ENCODE results near the gene CHFR. TPM values are rescaled to one million over a fixed set of nuclear protein-coding genes. Genes with fewer than 3 reads are reported as not detected.
A peak's percentile ranks its signal among the peaks of the same experiment; 100 is the strongest.
"Not testable (repeated sequence)": the region's sequence is repeated elsewhere in the genome, so short reads cannot be mapped to it uniquely, and the experiment has no call there.

The CHFR gene
- total RNA-seq, 1 donor from 2014 or later = 74.1 TPM

- no peaks in the 10 kb centered on the region for H3K9me3 Mint-ChIP-seq (ENCODE audit: unreplicated experiment)
- H3K4me1 Mint-ChIP-seq (ENCODE audit: unreplicated experiment) = no peaks in the 10 kb centered on the region
- H3K27ac Mint-ChIP-seq (ENCODE audit: unreplicated experiment) = no peak overlapping the region
- peaks cover 1% of the 10 kb centered on the region for H3K27me3 Mint-ChIP-seq (ENCODE audit: unreplicated experiment)
- no peak for DNase-seq (ENCODE audit: low spot score)
- peaks cover 29% of the 10 kb centered on the region for H3K36me3 Mint-ChIP-seq (ENCODE audit: low read depth, unreplicated experiment)
- H3K4me3 Mint-ChIP-seq (ENCODE audit: unreplicated experiment) = no peak overlapping the region
- no peak for TF ChIP-seq CTCF (IDR thresholded peaks at IDR 0.05; ENCODE audit: unreplicated experiment)
Measured at GRCh38 chr12:132795847-132796246, 91.6 kb downstream of the CHFR start.

GRCh38 chr12:132791940-132792339 is 95.5 kb downstream of the CHFR start:
- peaks cover 42% of the 10 kb centered on the region for H3K36me3 Mint-ChIP-seq (ENCODE audit: low read depth, unreplicated experiment)
- H3K27me3 Mint-ChIP-seq (ENCODE audit: unreplicated experiment); DNase-seq (ENCODE audit: low spot score); H3K27ac Mint-ChIP-seq (ENCODE audit: unreplicated experiment); H3K4me1 Mint-ChIP-seq (ENCODE audit: unreplicated experiment); H3K4me3 Mint-ChIP-seq (ENCODE audit: unreplicated experiment); H3K9me3 Mint-ChIP-seq (ENCODE audit: unreplicated experiment): not testable (repeated sequence)

- peak overlapping the region; percentile 73 for H3K4me3 Mint-ChIP-seq (ENCODE audit: unreplicated experiment)
- peaks cover 59% of the 10 kb centered on the region for H3K36me3 Mint-ChIP-seq (ENCODE audit: low read depth, unreplicated experiment)
- TF ChIP-seq CTCF (IDR thresholded peaks at IDR 0.05; ENCODE audit: unreplicated experiment) = no peak
- H3K4me1 Mint-ChIP-seq (ENCODE audit: unreplicated experiment) = peaks cover 4% of the 10 kb centered on the region
- H3K9me3 Mint-ChIP-seq (ENCODE audit: unreplicated experiment) = no peaks in the 10 kb centered on the region
- peaks cover 16% of the 10 kb centered on the region for H3K27me3 Mint-ChIP-seq (ENCODE audit: unreplicated experiment)
- no peak for DNase-seq (ENCODE audit: low spot score)
- H3K27ac Mint-ChIP-seq (ENCODE audit: unreplicated experiment) = no peak overlapping the region
Measured at GRCh38 chr12:132789099-132789471, 98.3 kb downstream of the CHFR start.

GRCh38 chr12:132788375-132789098 is 98.9 kb downstream of the CHFR start:
- peak overlapping the region; percentile 67 for H3K27ac Mint-ChIP-seq (ENCODE audit: unreplicated experiment)
- no peaks in the 10 kb centered on the region for H3K9me3 Mint-ChIP-seq (ENCODE audit: unreplicated experiment)
- peak overlapping the region; percentile 73 for H3K4me3 Mint-ChIP-seq (ENCODE audit: unreplicated experiment)
- H3K36me3 Mint-ChIP-seq (ENCODE audit: low read depth, unreplicated experiment) = peaks cover 57% of the 10 kb centered on the region
- H3K27me3 Mint-ChIP-seq (ENCODE audit: unreplicated experiment) = peaks cover 15% of the 10 kb centered on the region
- peaks cover 4% of the 10 kb centered on the region for H3K4me1 Mint-ChIP-seq (ENCODE audit: unreplicated experiment)
- no peak for TF ChIP-seq CTCF (IDR thresholded peaks at IDR 0.05; ENCODE audit: unreplicated experiment)
- DNase-seq (ENCODE audit: low spot score) = no peak

GRCh38 chr12:132787877-132788276 is 99.5 kb downstream of the CHFR start:
- TF ChIP-seq CTCF (IDR thresholded peaks at IDR 0.05; ENCODE audit: unreplicated experiment) = no peak
- Mint-ChIP-seq H3K27ac (ENCODE audit: unreplicated experiment) (peak overlapping the region; percentile 67), H3K4me1 (ENCODE audit: unreplicated experiment) (peaks cover 4% of the 10 kb centered on the region), H3K4me3 (ENCODE audit: unreplicated experiment) (peak overlapping the region; percentile 73), H3K9me3 (ENCODE audit: unreplicated experiment) (no peaks in the 10 kb centered on the region), H3K27me3 (ENCODE audit: unreplicated experiment) (peaks cover 15% of the 10 kb centered on the region), H3K36me3 (ENCODE audit: low read depth, unreplicated experiment) (peaks cover 57% of the 10 kb centered on the region)
- no peak for DNase-seq (ENCODE audit: low spot score)

Data from endothelial cell (in vitro differentiated cells).